Epidermal melanocyte (primary cell): Measurements from ENCODE around the gene PLPP4.
"Not testable (repeated sequence)": the region's sequence is repeated elsewhere in the genome, so short reads cannot be mapped to it uniquely, and the experiment has no call there.

Source experiments
- DNase-seq: peaks from one replicate; pipeline ENCODE4 v3.0.0; 2011; ENCODE audit warnings: low spot score; ENCODE audit not compliant: insufficient read length

Gene PLPP4

DNA sequence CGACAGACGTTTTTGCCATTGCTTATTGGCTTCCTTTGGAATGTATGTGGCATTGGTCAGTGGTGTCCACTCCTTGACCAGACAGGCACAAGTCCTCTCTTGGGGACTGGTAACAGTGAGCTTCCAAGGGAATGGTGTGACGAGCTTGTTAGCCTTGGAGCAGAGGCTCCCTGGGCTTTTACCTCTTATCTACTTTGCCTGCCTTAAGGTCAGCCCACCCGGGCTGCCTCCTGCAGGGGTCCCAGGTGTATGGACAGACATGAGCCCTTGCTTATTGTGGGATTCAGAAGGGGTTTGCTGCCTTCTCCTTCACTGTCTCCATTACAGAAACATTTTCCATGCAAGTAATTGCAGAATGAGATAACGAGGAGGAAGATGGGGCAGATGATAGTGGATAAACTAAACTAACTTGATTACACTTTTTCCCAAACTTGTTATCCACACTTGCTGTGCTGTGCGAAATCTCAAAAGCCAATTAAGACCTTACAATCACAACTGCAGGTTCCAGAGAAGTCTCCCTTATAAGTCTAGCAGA lies 29.7 kb downstream of the PLPP4 start:
- DNase-seq, result no peak

DNA sequence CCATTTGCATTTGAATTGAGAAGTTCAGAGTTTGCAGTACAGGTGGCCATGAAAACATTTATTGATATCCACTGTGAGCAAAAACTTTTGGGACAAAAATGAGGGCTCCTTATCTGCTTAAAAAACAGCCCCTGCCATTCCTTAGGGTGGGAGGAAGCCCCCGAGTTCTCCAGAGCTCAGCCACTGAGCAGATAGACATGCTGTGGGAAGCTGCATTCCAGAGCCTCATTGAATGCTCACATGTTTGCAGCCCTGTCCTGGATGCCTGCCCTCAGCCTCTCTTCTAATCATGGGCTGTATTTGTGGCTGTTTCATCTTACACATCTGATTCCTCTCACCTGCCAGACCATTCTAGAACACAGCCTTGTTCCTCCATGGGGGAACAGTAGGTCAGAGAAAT lies 33.3 kb downstream of the PLPP4 start:
- DNase-seq, result no peak

GRCh38 chr10:120492346-120492745 lies 35.3 kb downstream of the PLPP4 start:
- DNase-seq, result no peak

- DNase-seq, result no peak
Measured at GRCh38 chr10:120493411-120494312, 36.6 kb downstream of the PLPP4 start.

DNA sequence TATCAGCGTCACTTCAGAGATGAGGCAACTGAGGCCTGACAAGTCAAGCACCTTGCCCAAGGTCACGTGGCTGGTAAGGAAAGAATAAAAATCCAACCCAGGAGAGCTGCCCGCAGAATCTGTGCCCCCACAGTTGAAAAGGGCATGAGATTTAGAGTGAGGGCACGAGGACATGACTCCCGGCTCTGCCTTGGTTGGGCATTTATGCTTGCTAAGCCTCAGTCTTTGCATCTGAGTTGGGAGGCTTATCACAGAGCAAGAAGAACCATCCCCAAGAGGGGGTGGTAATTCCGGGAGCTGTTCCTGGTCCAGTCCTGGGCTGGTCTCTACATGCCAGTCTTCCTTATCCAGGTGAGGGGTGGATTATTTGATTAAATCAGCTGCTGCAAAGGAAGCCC lies 37.3 kb downstream of the PLPP4 start:
- DNase-seq, result no peak

GRCh38 chr10:120495226-120496009 lies 38.4 kb downstream of the PLPP4 start:
- no peak for DNase-seq

- no peak for DNase-seq
Measured at GRCh38 chr10:120499883-120500282, 42.9 kb downstream of the PLPP4 start.

DNA sequence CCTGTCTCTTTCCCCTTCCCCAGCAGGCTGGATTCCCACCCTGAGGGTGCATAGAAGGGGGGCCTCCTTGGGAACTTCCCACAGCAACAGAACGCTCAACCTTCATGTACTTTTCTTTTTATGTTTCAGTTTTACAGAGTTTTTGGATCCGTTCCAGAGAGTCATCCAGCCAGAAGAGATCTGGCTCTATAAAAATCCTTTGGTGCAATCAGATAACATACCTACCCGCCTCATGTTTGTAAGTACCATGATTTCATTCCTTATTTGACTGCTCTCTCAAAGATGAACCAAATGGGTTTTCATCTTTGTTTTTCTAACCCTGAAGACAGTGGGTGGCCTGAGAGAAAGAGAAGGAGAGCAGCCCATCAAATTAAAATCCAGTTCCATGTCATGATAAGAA lies 46.7 kb downstream of the PLPP4 start:
- DNase-seq, result no peak

DNA sequence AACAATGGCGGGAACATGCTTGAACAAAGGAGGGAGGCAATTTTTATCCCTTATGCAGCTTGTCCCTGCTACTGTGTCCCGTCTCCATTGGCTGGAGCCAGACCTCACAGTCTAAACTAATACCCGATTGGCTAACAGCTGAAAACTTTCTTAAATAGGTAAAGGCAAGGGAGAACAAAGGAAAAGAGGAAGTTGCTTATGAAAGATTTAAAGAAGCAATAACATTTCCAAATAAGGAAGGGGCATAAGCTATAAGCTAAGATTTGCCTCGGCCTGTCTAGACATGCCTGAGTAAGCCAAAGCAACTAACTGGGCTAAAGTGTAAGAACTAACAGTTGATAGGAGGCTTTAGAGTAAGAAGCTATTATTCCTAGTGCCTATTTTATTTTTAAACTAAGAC lies 47.2 kb downstream of the PLPP4 start:
- not testable (repeated sequence) for DNase-seq

DNA sequence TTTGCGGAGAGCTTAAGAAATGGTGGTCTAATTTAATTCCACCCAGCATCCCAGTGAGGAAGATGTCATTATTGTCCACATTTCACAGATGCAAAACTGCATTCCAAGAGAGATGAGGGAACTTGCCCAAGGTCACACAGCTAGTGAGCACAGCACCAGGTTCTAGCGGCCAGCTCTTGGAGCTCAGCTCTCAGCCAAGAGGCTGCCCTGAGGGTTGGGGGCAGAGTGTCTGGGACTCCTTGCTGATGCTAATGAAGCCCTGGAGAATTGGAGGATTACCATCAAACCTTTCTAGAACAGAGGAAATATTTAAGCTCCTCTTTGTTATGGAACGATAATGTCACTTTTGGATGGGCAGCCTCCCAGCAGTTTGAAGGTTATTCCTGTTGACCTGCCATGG lies 48.0 kb downstream of the PLPP4 start:
- DNase-seq, result no peak

DNA sequence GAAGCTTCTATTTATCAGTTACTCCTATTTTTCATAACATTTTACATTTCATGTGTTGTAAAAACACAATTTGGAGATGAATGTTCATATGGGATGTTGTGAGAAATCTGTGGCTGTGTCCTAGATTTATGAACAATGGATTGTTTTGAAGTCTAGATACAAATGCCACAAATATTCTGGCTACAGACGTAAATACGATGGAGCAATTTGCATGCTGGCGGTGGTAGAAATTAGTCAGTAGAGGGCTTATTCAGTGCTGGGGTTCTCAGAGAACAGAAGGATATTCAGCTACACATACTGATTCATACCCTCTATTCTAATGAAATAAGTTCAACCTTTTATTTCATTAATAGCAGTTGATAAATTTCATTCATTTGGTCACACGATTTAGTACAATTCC lies 48.8 kb downstream of the PLPP4 start:
- DNase-seq, result peak; percentile 33

DNA sequence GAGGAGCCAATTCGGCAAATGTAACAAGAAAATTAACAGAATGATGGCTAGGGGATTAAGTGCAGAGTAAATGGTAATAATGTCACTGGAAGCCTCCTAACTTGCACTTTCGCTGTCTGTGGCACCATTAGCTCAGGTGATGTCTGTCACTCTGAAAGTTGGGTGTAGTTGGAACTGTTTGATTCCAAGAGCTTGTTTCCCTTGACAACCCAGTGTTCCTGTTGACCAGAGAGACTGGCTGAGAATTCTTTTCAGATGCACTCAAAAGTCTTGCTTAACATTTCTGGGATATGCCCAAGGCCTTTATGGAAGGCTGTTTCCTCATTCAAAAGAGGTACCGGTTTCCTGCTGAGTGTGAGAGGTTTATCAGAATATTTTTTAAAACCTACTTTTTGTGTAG lies 49.6 kb downstream of the PLPP4 start:
- DNase-seq, result no peak

DNA sequence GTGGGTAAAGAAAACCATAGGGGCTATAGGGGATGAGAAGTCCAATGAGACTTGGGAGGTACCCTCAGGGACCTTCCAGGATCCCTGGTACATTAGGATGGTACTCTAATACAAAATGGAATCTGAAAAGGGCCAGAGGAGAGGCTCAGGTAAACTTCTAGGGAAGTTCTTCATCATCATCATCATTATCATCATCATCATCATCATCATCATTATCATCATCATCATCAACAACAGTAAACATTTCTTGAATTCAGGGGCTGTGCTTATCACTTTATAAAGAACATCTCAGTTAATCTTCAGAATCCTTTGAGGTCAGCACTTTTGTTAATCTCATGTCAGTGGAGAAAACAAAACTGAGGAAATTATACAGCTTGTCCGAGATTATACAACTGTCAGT lies 50.1 kb downstream of the PLPP4 start:
- DNase-seq, result no peak

GRCh38 chr10:120507651-120508050 lies 50.6 kb downstream of the PLPP4 start:
- no peak for DNase-seq

DNA sequence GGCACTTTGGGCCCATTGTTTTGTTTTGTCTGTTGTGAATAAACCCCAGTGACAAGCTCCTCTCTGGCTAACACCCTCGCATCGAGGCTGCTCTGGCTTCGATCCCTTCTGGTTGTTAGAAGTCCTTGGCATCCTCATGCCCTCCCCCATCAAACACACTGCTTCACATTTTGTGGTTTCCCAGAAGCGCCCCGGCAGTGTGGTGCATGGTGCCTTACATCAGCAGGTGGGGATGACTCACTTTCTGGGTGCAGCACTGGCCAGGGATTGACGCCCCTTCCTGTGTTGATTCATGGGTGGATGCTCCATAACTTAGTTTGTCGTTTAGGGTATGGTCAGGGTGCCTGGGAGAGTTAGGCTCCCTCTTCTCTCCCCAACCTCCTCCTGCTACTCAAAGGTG lies 51.4 kb downstream of the PLPP4 start:
- DNase-seq, result peak; percentile 21

GRCh38 chr10:120508966-120509365 lies 51.9 kb downstream of the PLPP4 start:
- no peak for DNase-seq

GRCh38 chr10:120511165-120511564 lies 54.1 kb downstream of the PLPP4 start:
- DNase-seq, result no peak

GRCh38 chr10:120513307-120513796 lies 56.3 kb downstream of the PLPP4 start:
- no peak for DNase-seq

DNA sequence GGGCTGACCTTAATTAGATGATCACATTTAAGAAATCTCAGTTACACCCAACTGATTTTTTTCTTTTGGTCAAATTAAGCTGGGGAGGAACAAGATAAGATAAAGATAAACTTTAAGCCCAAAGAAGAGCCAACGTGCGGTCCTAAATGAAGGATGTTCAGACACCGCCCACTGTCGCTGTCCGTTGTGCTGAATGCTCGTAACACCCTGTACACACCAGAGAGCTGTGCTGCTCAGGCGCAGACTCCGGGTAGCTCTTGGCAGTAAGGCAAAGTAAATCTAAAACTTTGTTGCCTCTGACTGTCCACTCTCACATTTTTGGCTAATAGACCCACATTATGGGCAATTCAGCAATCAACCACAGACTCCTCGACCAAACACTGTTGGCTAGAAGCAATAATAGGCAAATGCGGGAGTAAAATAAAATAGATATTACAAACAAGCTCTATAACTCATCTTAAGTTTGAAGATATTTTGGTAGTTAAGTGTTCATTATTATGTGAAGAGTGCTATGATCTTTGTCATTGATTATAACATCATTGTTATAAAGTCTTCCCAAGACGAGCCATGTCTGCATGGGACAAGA lies 57.1 kb downstream of the PLPP4 start:
- no peak for DNase-seq

- DNase-seq, result no peak
Measured at GRCh38 chr10:120514959-120515358, 57.9 kb downstream of the PLPP4 start.

DNA sequence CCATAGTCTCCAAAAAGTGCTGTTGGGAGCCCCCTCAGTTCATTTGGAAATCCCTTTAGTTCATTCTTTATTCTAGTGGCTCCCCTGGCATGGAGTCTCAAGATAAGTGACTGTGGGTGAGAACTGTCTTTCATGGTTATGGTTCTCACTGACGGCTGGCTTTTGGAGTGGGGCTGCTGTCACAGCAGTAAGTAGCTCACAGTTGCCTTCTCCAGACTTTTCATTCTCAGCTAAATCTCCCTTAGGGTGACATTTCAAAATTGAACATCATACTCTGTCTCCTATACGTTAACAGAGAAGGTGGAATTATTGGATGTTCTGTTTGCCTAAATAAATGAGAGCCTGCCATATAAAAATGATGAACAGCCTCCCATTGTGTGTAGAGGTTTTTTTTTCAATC lies 58.7 kb downstream of the PLPP4 start:
- no peak for DNase-seq

GRCh38 chr10:120516426-120516825 lies 59.4 kb downstream of the PLPP4 start:
- no peak for DNase-seq
